Testis (tissue), 2 donors: ENCODE data around the gene CYP26A1.

Source experiments
- POLR2A ChIP-seq: fragments of 450-650 bp; IDR thresholded peaks from one replicate; pipeline ENCODE4 v1.6.1; 2017; ENCODE audit warnings: antibody characterized with exemption, mild to moderate bottlenecking, moderate library complexity
- TF ChIP-seq, protein P1 (sequence below), 3 experiments: fragments of 450-650 bp in 2 of 3; fragments of 200-600 bp in 1 of 3; sonication (generic) in 1 of 3; IDR thresholded peaks; one replicate each; pipeline ENCODE4 v1.5.1; 2016 to 2019; ENCODE audit warnings: antibody characterized with exemption in 3 of 3, mild to moderate bottlenecking in 2 of 3, moderate library complexity in 1 of 3

DNA sequence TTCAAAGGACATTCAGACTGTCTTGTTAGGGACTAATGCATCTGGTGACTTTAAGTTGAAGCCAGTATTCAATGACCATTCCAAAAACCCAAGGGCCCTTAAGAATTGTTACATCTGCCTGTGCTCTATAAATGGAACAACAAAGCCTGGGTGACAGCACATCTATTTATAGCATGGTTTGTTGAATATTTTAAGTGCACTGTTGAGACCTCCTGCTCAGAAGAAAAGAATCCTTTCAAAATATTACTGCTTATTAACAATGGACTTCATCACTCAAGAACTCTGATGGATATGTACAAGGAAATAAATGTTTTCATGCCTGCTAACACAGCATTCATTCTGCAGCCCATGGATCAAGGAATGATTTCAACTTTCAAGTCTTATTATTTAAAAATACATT lies 46.2 kb upstream of the CYP26A1 start:
- TF ChIP-seq, protein P1, sequence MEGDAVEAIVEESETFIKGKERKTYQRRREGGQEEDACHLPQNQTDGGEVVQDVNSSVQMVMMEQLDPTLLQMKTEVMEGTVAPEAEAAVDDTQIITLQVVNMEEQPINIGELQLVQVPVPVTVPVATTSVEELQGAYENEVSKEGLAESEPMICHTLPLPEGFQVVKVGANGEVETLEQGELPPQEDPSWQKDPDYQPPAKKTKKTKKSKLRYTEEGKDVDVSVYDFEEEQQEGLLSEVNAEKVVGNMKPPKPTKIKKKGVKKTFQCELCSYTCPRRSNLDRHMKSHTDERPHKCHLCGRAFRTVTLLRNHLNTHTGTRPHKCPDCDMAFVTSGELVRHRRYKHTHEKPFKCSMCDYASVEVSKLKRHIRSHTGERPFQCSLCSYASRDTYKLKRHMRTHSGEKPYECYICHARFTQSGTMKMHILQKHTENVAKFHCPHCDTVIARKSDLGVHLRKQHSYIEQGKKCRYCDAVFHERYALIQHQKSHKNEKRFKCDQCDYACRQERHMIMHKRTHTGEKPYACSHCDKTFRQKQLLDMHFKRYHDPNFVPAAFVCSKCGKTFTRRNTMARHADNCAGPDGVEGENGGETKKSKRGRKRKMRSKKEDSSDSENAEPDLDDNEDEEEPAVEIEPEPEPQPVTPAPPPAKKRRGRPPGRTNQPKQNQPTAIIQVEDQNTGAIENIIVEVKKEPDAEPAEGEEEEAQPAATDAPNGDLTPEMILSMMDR (IDR thresholded peaks at IDR 0.05) = no peak
- no peak for TF ChIP-seq POLR2A
